Stomach (tissue), 4 donors: Measurements from ENCODE around the gene RCAN1.

Source experiments
- POLR2A ChIP-seq, 4 donors: fragments of 450-650 bp; IDR thresholded peaks; one replicate each; pipeline ENCODE4 v1.6.1; 2016; ENCODE audit warnings: antibody characterized with exemption in 4 of 4, control low read depth in 2 of 4, mild to moderate bottlenecking in 1 of 4, moderate library complexity in 1 of 4
- POLR2AphosphoS5 ChIP-seq, 3 donors: sonication (generic); formaldehyde crosslinking; IDR thresholded peaks; one replicate each; pipeline ENCODE4 v1.6.1; 2016; ENCODE audit warnings: antibody characterized with exemption in 3 of 3
- TF ChIP-seq, protein P1 (sequence below), 7 experiments: fragments of 450-650 bp in 4 of 7; fragments of 200-600 bp in 3 of 7; sonication (generic) in 3 of 7; IDR thresholded peaks; one replicate each; pipeline ENCODE4 v1.5.1; 2016 to 2019; ENCODE audit warnings: antibody characterized with exemption in 7 of 7, control low read depth in 2 of 7, mild to moderate bottlenecking in 1 of 7

DNA sequence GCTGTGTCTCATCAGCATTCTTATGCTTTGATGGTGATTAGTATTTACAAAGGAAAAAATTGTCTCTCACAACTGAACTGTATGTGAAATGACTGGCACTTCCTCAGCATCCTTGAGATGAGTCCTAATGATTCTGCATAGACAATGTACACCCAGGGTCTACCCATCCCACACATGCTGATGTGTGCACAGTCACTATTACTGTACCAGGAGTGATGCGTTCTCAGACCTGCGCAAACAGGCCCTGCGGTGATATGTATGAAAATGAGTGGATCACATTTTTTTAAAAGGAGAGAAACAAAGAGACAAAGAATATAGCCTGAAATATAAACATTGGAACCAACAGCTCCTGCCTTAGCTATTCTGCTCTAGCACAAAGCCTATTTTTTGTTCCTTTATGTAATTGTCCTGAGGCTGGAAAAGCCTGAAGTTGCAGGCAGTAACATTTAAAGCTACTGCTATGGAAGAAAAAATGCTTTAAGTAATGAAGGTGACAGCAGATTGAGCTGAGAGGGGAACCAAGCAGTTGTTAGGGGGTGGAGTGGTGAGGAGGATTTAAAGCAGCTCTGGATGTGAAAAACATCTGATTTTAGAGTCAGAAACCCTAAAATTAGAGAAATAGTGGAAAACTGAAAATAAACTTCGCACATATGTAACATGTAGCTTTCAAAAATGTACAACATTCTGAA, 5.5 kb downstream of the RCAN1 start:
- TF ChIP-seq, protein P1, sequence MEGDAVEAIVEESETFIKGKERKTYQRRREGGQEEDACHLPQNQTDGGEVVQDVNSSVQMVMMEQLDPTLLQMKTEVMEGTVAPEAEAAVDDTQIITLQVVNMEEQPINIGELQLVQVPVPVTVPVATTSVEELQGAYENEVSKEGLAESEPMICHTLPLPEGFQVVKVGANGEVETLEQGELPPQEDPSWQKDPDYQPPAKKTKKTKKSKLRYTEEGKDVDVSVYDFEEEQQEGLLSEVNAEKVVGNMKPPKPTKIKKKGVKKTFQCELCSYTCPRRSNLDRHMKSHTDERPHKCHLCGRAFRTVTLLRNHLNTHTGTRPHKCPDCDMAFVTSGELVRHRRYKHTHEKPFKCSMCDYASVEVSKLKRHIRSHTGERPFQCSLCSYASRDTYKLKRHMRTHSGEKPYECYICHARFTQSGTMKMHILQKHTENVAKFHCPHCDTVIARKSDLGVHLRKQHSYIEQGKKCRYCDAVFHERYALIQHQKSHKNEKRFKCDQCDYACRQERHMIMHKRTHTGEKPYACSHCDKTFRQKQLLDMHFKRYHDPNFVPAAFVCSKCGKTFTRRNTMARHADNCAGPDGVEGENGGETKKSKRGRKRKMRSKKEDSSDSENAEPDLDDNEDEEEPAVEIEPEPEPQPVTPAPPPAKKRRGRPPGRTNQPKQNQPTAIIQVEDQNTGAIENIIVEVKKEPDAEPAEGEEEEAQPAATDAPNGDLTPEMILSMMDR (IDR thresholded peaks at IDR 0.05), result no peak
- TF ChIP-seq POLR2A (IDR thresholded peaks at IDR 0.05) (no peak), POLR2AphosphoS5 (IDR thresholded peaks at IDR 0.05) (no peak)
